PC-9 (cell line): Measurements from ENCODE around the gene STAT4.

ENCODE experiments used
- CTCF ChIP-seq: fragments of 200-600 bp; sonication (generic); conservative IDR thresholded peaks from 2 replicates; pipeline ENCODE4 v1.6.1; 2017; ENCODE audit warnings: mixed run types, antibody characterized with exemption, mild to moderate bottlenecking, moderate library complexity
- EZH2 ChIP-seq: fragments of 200-600 bp; sonication (generic); IDR thresholded peaks from 2 replicates; pipeline ENCODE4 v1.8.0; 2017; ENCODE audit warnings: antibody characterized with exemption, low read depth

GRCh38 chr2:191065785-191066184 is 85.0 kb downstream of the STAT4 start:
- TF ChIP-seq CTCF (no peak), EZH2 (no peak)
